Kidney (tissue), 14 donors: ENCODE results near the gene FADS2. TPM values are rescaled to one million over a fixed set of nuclear protein-coding genes. Genes with fewer than 3 reads are reported as not detected.

Experiments
- DNase-seq, 5 donors: peaks; one replicate each; pipeline ENCODE4 v3.0.0-alpha.2; 2013 to 2020
- FAIRE-seq: peaks from 2 replicates; lab custom pipeline; 2012; peaks lifted over from hg19 to GRCh38; lab: Jason Lieb, UNC
- H3K27ac ChIP-seq, 2 donors: one replicate each; pipeline ENCODE4 v1.7.0; 2013; ENCODE audit warnings: low read depth in 2 of 2, low read length in 2 of 2, inconsistent platforms in 1 of 2
- H3K27me3 ChIP-seq: one replicate; pipeline ENCODE4 v1.7.1; 2013; ENCODE audit warnings: low read length, inconsistent platforms; ENCODE audit not compliant: control insufficient read depth, insufficient read depth
- H3K36me3 ChIP-seq, 3 donors: one replicate each; pipeline versions ENCODE4 v1.7.0 to v1.7.1; 2013; ENCODE audit warnings: low read length in 3 of 3, control low read depth in 1 of 3, inconsistent platforms in 1 of 3; ENCODE audit not compliant: insufficient read depth in 3 of 3, control insufficient read depth in 2 of 3
- H3K4me1 ChIP-seq, 3 donors: one replicate each; pipeline versions ENCODE4 v1.7.0 to v1.7.1; 2013; ENCODE audit warnings: low read length in 3 of 3, inconsistent platforms in 1 of 3, low read depth in 1 of 3; ENCODE audit not compliant: control insufficient read depth in 2 of 3, insufficient read depth in 2 of 3
- H3K4me3 ChIP-seq, 3 donors: one replicate each; pipeline versions ENCODE4 v1.7.0 to v1.8.1; 2013; ENCODE audit warnings: low read length in 3 of 3, control low read depth in 1 of 3, inconsistent platforms in 1 of 3
- H3K9ac ChIP-seq, 3 donors: one replicate each; pipeline versions ENCODE4 v1.7.0 to v1.7.1; 2013; ENCODE audit warnings: low read length in 3 of 3, control low read depth in 1 of 3, inconsistent platforms in 1 of 3
- H3K9me3 ChIP-seq, 3 donors: one replicate each; pipeline versions ENCODE4 v1.7.0 to v1.7.1; 2013; ENCODE audit warnings: low read length in 3 of 3, control low read depth in 1 of 3, inconsistent platforms in 1 of 3; ENCODE audit not compliant: control insufficient read depth in 2 of 3, insufficient read depth in 1 of 3
- intact Hi-C: fragments of 100-400 bp; cut with DNase I; formaldehyde crosslinking; loops from one replicate; pipeline ENCODE4 v1.11.1; 2022
- polyA plus RNA-seq: library from polyadenylated mRNA; stranded (reverse); fragments of 350-450 nt; fragmentation: Illumina TruSeq; extraction: RNeasy Lipid Tissue Mini Kit (QIAGEN cat#74804); gene quantifications from one replicate; pipeline ENCODE4 v1.2.3, GENCODE V29; 2014; ENCODE audit warnings: low read depth, low replicate concordance; ENCODE audit not compliant: insufficient read depth
- total RNA-seq: library from RNA; stranded (reverse); fragmentation: NEBNext Ultra II Directional; extraction: Animal tissue kit (Norgen Biotek cat#: 25700); gene quantifications from one replicate; pipeline ENCODE4 v1.2.1, GENCODE V29; 2021
- TF ChIP-seq, protein P1 (sequence below): IDR thresholded peaks from 3 replicates; pipeline ENCODE4 v1.5.1; 2012; ENCODE audit warnings: mild to moderate bottlenecking, moderate library complexity, borderline replicate concordance; ENCODE audit not compliant: insufficient read depth; ENCODE audit errors: extremely low read depth
- donor health status: control.
- donor health status: control.
- donor health status: control.
- donor health status: control.
- donor health status: control.
- donor health status: DM: yes; HTN: yes; CAD: no.
- donor health status: Normal renal cell carcinoma (clear cell type).

The FADS2 gene
- total and polyA plus RNA-seq, 2 donors from 2014 or later = 9.8 to 49.2 TPM

GRCh38 chr11:61900251-61900650 is 72.2 kb downstream of the FADS2 start:
- Histone ChIP-seq H3K36me3 (peaks cover 0 to 8% (median 0%) of the 10 kb centered on the region in 3 donors), H3K9me3 (no peaks in the 10 kb centered on the region), H3K9ac (no peak overlapping the region), H3K27ac (no peak overlapping the region), H3K4me1 (peaks cover 0 to 11% (median 10%) of the 10 kb centered on the region in 3 donors), H3K4me3 (no peak overlapping the region), H3K27me3 (no peaks in the 10 kb centered on the region)
- intact Hi-C loops = loop anchor here (5.0 kb wide), 1 partner anchor 47 kb away; no protein-coding TSS in a partner anchor
- TF ChIP-seq, protein P1, sequence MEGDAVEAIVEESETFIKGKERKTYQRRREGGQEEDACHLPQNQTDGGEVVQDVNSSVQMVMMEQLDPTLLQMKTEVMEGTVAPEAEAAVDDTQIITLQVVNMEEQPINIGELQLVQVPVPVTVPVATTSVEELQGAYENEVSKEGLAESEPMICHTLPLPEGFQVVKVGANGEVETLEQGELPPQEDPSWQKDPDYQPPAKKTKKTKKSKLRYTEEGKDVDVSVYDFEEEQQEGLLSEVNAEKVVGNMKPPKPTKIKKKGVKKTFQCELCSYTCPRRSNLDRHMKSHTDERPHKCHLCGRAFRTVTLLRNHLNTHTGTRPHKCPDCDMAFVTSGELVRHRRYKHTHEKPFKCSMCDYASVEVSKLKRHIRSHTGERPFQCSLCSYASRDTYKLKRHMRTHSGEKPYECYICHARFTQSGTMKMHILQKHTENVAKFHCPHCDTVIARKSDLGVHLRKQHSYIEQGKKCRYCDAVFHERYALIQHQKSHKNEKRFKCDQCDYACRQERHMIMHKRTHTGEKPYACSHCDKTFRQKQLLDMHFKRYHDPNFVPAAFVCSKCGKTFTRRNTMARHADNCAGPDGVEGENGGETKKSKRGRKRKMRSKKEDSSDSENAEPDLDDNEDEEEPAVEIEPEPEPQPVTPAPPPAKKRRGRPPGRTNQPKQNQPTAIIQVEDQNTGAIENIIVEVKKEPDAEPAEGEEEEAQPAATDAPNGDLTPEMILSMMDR = no peak
- FAIRE-seq = no peak
- no peak for DNase-seq

- intact Hi-C loops = loop anchor here (5.0 kb wide), 1 partner anchor 46 kb away; no protein-coding TSS in a partner anchor
- Histone ChIP-seq H3K9me3 (no peaks in the 10 kb centered on the region), H3K4me1 (peaks cover 0 to 13% (median 11%) of the 10 kb centered on the region in 3 donors), H3K27me3 (no peaks in the 10 kb centered on the region), H3K36me3 (peaks cover 0 to 8% (median 0%) of the 10 kb centered on the region in 3 donors), H3K27ac (no peak overlapping the region), H3K9ac (no peak overlapping the region), H3K4me3 (no peak overlapping the region)
- TF ChIP-seq, protein P1 = no peak
- DNase-seq (no peak), FAIRE-seq (no peak)
Observed at GRCh38 chr11:61901397-61901796, 73.3 kb downstream of the FADS2 start.

GRCh38 chr11:61902313-61902712 is 74.2 kb downstream of the FADS2 start:
- Histone ChIP-seq H3K9ac (no peak overlapping the region), H3K9me3 (no peaks in the 10 kb centered on the region), H3K36me3 (peaks cover 0 to 1% (median 0%) of the 10 kb centered on the region in 3 donors), H3K27ac (no peak overlapping the region), H3K4me3 (no peak overlapping the region), H3K4me1 (peaks cover 0 to 13% (median 11%) of the 10 kb centered on the region in 3 donors), H3K27me3 (no peaks in the 10 kb centered on the region)
- FAIRE-seq (no peak), DNase-seq (no peak)
- TF ChIP-seq, protein P1 = no peak
- intact Hi-C loops = loop anchor here (5.0 kb wide), 1 partner anchor 45 kb away; no protein-coding TSS in a partner anchor
